GM11168 (cell line): ENCODE results near the gene ELFN1.

Experiments
- in situ Hi-C: fragments of 300-500 bp; cut with MboI; formaldehyde crosslinking; loops from one replicate; pipeline ENCODE4 v1.12.0; 2022; ENCODE audit warnings: low sequenced_read_pairs; ENCODE audit not compliant: unreplicated experiment

Gene ELFN1

GRCh38 chr7:1674161-1675035 lies 4.3 kb downstream of the ELFN1 start:
- in situ Hi-C loops: no loop called here

- in situ Hi-C loops: no loop called here
These were observed 5.1 kb downstream of the ELFN1 start for GRCh38 chr7:1675036-1675671.

- in situ Hi-C loops: no loop called here
These were observed 5.8 kb downstream of the ELFN1 start for GRCh38 chr7:1675673-1676549.

GRCh38 chr7:1676550-1677078 lies 6.5 kb downstream of the ELFN1 start:
- in situ Hi-C loops: no loop called here

GRCh38 chr7:1677206-1678080 lies 7.4 kb downstream of the ELFN1 start:
- in situ Hi-C loops: no loop called here

GRCh38 chr7:1678081-1678543 lies 8.0 kb downstream of the ELFN1 start:
- in situ Hi-C loops: no loop called here

GRCh38 chr7:1678571-1679325 lies 8.7 kb downstream of the ELFN1 start:
- in situ Hi-C loops: no loop called here

GRCh38 chr7:1679326-1679965 lies 9.4 kb downstream of the ELFN1 start:
- in situ Hi-C loops: no loop called here

- in situ Hi-C loops: no loop called here
These were observed 10.1 kb downstream of the ELFN1 start for GRCh38 chr7:1679966-1680730.

- in situ Hi-C loops: no loop called here
These were observed 11.5 kb downstream of the ELFN1 start for GRCh38 chr7:1681581-1681980.

- in situ Hi-C loops: no loop called here
These were observed 15.0 kb downstream of the ELFN1 start for GRCh38 chr7:1685000-1685624.

GRCh38 chr7:1688542-1688941 lies 18.5 kb downstream of the ELFN1 start:
- in situ Hi-C loops: no loop called here

GRCh38 chr7:1689311-1689710 lies 19.2 kb downstream of the ELFN1 start:
- in situ Hi-C loops: no loop called here

GRCh38 chr7:1690359-1690958 lies 20.4 kb downstream of the ELFN1 start:
- in situ Hi-C loops: no loop called here

GRCh38 chr7:1691096-1691495 lies 21.0 kb downstream of the ELFN1 start:
- in situ Hi-C loops: no loop called here

- in situ Hi-C loops: no loop called here
These were observed 21.8 kb downstream of the ELFN1 start for GRCh38 chr7:1691601-1692514.
